Smooth muscle cell of the pulmonary artery (primary cell): ENCODE measurements around the gene OR2AG2. TPM values are rescaled to one million over a fixed set of nuclear protein-coding genes. Genes with fewer than 3 reads are reported as not detected.

Source experiments
- total RNA-seq: library from RNA; depleted of rRNA; stranded (reverse); fragments of >200 nt; gene quantifications from 2 replicates; pipeline ENCODE4 v1.2.3, GENCODE V29; 2014

The OR2AG2 gene
- 0.10 and 0.13 TPM in 2 replicates for total RNA-seq

GRCh38 chr11:6771926-6772893 lies at the start of gene OR2AG2:
Gene OR2AG2 (minus strand): TSS chr11:6771976. CDS start chr11:6768957, 3,019 bp downstream.

GRCh38 chr11:6799402-6799801 lies 27.6 kb upstream of the OR2AG2 start, which contains the start of gene OR6A2:
Gene OR6A2 (minus strand): TSS chr11:6799689. CDS start chr11:6795708, 3,981 bp downstream.

GRCh38 chr11:6782720-6783119 lies 10.9 kb upstream of the OR2AG2 start, which contains the start of gene OR2AG1:
Gene OR2AG1 (plus strand): TSS chr11:6783020. CDS start chr11:6785038, 2,018 bp downstream.

Other genes with a start within 250 kb of the OR2AG2 start
- 10.7 and 12.5 TPM in 2 replicates for gene RRP8, start 168.4 kb downstream of the OR2AG2 start, total RNA-seq
- gene ILK, start 168.2 kb downstream of the OR2AG2 start, total RNA-seq, result 218 and 255 TPM in 2 replicates
- 39.7 and 58.8 TPM in 2 replicates for gene TAF10, start 159.8 kb downstream of the OR2AG2 start, total RNA-seq
- 294 and 429 TPM in 2 replicates for gene TPP1, start 152.6 kb downstream of the OR2AG2 start, total RNA-seq
- 6.6 and 52.4 TPM in 2 replicates for gene DCHS1, start 116.2 kb downstream of the OR2AG2 start, total RNA-seq
- 49.8 and 61.2 TPM in 2 replicates for gene MRPL17, start 88.6 kb downstream of the OR2AG2 start, total RNA-seq
- not detected in 2 replicates for gene OR2AG1, start 11.0 kb upstream of the OR2AG2 start, total RNA-seq
- 0.13 and 0.26 TPM in 2 replicates for gene OR6A2, start 27.7 kb upstream of the OR2AG2 start, total RNA-seq
- gene OR10A5, start 73.7 kb upstream of the OR2AG2 start, total RNA-seq, result not detected in 2 replicates
- gene OR10A2, start 91.1 kb upstream of the OR2AG2 start, total RNA-seq, result not detected in 2 replicates
- gene OR10A4, start 104.6 kb upstream of the OR2AG2 start, total RNA-seq, result not detected in 2 replicates
- gene OR2D2, start 120.5 kb upstream of the OR2AG2 start, total RNA-seq, result 0.13 and 0.36 TPM in 2 replicates
- gene OR2D3, start 149.0 kb upstream of the OR2AG2 start, total RNA-seq, result not detected in 2 replicates
- 2.6 and 3.8 TPM in 2 replicates for gene ZNF215, start 154.4 kb upstream of the OR2AG2 start, total RNA-seq
- 2.6 and 2.7 TPM in 2 replicates for gene ZNF214, start 248.4 kb upstream of the OR2AG2 start, total RNA-seq
- gene NLRP14, start 248.5 kb upstream of the OR2AG2 start, total RNA-seq, result 0.07 and 0.10 TPM in 2 replicates